Measurements from ENCODE around the gene ZNF112.

ZNF112 gene

DNA sequence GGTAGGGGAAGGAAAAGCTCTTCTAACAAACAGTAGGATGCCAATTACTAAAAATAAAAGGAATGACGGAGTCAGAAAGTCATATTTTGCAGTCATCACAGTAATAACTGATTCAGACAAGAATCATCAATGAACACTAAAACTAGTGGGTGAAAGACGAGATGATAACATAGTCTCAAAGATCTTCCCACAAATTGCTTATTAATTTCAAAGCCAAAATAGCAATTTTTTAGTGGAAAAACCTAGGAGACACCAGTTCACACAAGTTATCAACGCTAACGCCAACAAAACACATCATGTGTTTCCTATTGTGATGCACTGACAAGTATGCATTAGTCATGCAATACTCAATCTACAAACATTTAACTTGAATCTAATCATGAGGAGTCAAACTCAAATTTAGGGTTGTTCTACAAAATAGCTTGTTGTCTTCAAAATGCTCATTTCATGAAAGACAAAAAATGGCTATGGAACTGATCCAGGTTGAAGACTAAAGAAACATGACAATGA lies 78.2 kb downstream of the ZNF112 start:
- DNase-seq = no peak

DNA sequence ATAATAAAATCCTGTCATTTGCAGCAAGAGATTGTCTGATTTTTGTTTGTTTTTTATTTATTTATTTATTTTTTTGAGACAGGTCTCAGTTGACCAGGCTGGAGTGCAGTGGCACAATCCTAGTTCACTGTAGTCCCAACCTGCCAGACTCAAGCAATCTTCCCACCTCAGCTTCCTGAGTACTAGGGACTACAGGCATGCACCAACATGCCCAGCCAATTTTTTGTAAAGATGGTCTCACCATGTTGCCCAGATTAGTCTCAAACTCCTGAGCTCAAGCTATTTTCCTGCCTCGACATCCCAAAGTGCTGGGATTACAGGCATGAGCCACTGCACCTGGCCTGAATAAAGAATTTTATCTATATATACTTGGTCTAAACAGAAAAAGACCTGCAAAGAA lies 79.1 kb downstream of the ZNF112 start:
- no peak for DNase-seq

All from bone marrow (tissue), 2 donors.